ENCODE measurements around the gene TMTC2.

- no peak for TF ChIP-seq POLR2A (IDR thresholded peaks at IDR 0.05; ENCODE audit: low read length)
- no peak for TF ChIP-seq GATA1 (IDR thresholded peaks at IDR 0.05; ENCODE audit: low read depth, low read length)
These were observed 8.8 kb downstream of the TMTC2 start for GRCh38 chr12:82695531-82695930.
